Prostate gland (tissue), 2 donors: ENCODE data around the gene PPL.

ENCODE experiments used
- POLR2A ChIP-seq: fragments of 450-650 bp; IDR thresholded peaks from one replicate; pipeline ENCODE4 v1.6.1; 2016; ENCODE audit warnings: antibody characterized with exemption, mild to moderate bottlenecking
- POLR2AphosphoS5 ChIP-seq: sonication (generic); formaldehyde crosslinking; IDR thresholded peaks from one replicate; pipeline ENCODE4 v1.6.1; 2017; ENCODE audit warnings: antibody characterized with exemption
- TF ChIP-seq, protein P1 (sequence below), 4 experiments: fragments of 200-600 bp in 2 of 4; fragments of 450-650 bp in 2 of 4; sonication (generic) in 2 of 4; IDR thresholded peaks; 1 replicate in 3 of 4; 2 replicates in 1 of 4; pipeline ENCODE4 v1.5.1; 2016 to 2019; ENCODE audit warnings: antibody characterized with exemption in 4 of 4, mild to moderate bottlenecking in 2 of 4, moderate library complexity in 2 of 4

DNA sequence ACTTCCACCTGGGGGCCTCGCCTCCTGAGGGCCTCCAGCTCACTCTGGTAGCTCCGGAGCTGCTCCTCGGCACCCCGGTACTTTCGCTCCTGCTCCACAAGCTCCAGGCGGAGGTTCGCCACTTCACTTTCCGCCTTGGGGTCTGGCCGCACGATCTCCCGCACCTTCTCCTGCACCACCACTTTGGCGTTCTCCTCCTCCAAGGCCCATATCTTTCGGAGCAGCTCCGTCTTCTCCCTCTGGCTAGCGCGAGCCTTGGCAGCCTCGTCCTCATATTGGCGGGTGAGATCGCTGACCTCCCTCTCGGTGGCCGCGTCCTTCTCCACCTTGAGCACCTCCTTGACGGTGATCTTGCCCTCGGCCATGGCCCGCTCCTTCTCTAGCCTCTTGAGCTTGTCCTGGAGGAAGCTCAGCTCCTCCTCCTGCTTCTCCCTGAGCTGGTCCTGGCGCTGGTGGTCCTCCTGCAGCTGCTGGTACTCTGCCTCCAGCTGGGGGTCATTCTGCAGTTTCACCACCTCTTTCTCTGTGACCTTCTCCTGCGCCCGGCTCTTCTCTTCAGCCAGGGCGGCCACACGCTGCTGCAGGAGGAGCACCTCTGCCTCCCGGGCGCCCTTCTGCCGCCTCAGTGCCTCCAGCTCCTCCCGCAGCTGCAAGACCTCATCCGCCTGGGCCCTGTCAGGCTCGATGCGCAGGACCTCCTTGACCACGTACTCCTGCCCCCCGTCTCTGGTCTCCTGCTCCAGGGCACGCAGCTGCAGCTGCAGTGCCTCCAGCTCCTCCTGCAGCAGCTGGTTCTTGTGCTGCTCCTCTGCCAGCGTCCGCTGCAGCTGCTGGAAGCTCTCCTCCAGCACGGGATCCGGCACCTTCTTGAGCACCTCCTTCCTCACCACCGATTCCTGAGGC, 51.7 kb downstream of the PPL start:
- TF ChIP-seq POLR2A: no peak
- TF ChIP-seq, protein P1, sequence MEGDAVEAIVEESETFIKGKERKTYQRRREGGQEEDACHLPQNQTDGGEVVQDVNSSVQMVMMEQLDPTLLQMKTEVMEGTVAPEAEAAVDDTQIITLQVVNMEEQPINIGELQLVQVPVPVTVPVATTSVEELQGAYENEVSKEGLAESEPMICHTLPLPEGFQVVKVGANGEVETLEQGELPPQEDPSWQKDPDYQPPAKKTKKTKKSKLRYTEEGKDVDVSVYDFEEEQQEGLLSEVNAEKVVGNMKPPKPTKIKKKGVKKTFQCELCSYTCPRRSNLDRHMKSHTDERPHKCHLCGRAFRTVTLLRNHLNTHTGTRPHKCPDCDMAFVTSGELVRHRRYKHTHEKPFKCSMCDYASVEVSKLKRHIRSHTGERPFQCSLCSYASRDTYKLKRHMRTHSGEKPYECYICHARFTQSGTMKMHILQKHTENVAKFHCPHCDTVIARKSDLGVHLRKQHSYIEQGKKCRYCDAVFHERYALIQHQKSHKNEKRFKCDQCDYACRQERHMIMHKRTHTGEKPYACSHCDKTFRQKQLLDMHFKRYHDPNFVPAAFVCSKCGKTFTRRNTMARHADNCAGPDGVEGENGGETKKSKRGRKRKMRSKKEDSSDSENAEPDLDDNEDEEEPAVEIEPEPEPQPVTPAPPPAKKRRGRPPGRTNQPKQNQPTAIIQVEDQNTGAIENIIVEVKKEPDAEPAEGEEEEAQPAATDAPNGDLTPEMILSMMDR (IDR thresholded peaks at IDR 0.05): no peak
- TF ChIP-seq POLR2AphosphoS5: no peak
